ENCODE measurements around the gene PLPP6.

Gene PLPP6

DNA sequence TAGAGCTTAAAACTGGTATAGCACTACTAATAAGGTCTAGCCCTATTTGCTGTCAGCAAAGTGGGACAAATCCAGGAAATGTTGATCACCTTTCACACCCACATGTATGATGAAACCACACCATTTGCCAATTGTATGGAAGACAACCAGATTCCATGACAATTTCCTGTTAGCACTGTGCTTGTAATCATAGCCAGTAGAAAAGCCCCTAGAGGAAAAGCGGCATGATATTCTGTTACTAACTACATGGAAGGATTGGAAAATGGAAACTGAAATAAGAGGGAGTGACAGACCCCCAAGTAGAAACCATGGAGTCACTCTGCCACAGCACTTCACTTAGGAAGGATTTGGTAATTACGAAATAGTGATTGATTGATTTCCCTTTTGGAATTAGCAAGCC, 3.3 kb downstream of the PLPP6 start:
- Histone ChIP-seq H3K4me3 (ENCODE audit: low read length) (peak overlapping the region; percentile 42), H3K27me3 (ENCODE audit: control insufficient read depth, insufficient read depth, low read length) (no peaks in the 10 kb centered on the region), H3K9me3 (ENCODE audit: control insufficient read depth, low read length) (no peaks in the 10 kb centered on the region), H3K9ac (ENCODE audit: low read length) (peak overlapping the region; percentile 58), H3K36me3 (ENCODE audit: control insufficient read depth, insufficient read depth, low read length) (no peaks in the 10 kb centered on the region), H3K4me1 (ENCODE audit: control insufficient read depth, insufficient read depth, low read length) (peaks cover 23% of the 10 kb centered on the region)

DNA sequence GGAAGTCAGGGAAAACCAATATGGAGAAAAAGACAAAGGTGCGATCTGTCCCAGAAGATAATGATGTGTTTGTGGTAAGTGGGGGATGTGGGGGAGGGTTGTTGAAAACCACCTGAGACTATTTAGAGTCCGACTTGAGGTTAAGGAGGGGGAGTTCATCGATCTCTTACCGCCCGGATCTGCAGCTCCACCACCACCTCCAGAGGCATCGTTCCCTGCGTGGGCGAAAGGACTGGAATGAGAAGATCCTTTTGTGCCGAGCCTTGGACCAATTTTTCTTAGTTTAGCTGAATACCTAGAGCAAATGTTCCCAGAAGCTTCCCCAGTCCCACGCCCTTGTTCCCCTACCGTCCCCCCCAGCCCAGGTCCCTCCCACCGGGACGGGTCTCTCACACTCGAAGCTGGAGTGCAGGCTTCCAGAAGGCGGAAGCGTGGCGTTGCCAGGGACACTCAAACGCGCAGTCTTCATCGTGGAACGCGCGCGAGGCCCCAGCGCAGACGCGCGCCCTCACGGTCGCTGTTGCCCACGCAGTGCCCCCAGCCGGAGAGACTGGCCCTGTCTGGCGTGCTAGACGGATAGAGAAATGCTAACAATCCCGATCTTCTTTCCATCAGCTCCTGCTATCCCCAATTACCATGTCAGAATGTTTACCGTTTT, 4.1 kb downstream of the PLPP6 start, which contains the start of gene SPATA6L:
Gene SPATA6L (minus strand): TSS at position 439 of the 658 bp plus-strand sequence. CDS start 230 bp downstream, at position 209.
- H3K4me3 ChIP-seq (ENCODE audit: low read length) = peak within 1 kb of the TSS; percentile 42
- no peaks in the 10 kb centered on the region for H3K36me3 ChIP-seq (ENCODE audit: control insufficient read depth, insufficient read depth, low read length)
- no peaks in the 10 kb centered on the region for H3K27me3 ChIP-seq (ENCODE audit: control insufficient read depth, insufficient read depth, low read length)
- peaks cover 23% of the 10 kb centered on the region for H3K4me1 ChIP-seq (ENCODE audit: control insufficient read depth, insufficient read depth, low read length)
- peak within 1 kb of the TSS; percentile 58 for H3K9ac ChIP-seq (ENCODE audit: low read length)
- H3K9me3 ChIP-seq (ENCODE audit: control insufficient read depth, low read length) = no peaks in the 10 kb centered on the region

DNA sequence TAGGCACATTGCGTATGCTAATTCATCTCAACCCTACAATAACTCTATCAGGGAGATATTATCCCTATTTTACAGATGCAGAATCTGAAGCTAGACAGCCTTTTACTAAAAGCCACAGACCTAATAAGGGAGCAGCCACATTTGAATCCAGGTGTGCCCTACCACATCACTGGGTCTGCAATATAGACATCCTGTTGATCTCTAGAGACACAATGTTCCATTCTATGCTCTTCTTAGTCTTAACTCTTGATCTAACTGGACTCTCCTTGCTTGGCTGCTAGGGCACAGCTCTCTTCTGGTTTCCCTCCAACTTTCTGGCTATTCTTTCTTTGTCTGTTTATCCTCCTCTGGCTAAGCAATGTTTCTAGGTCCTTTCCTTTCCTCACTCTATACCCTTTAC, 5.6 kb downstream of the PLPP6 start:
- Histone ChIP-seq H3K27me3 (ENCODE audit: control insufficient read depth, insufficient read depth, low read length) (no peaks in the 10 kb centered on the region), H3K9ac (ENCODE audit: low read length) (no peak overlapping the region), H3K9me3 (ENCODE audit: control insufficient read depth, low read length) (no peaks in the 10 kb centered on the region), H3K36me3 (ENCODE audit: control insufficient read depth, insufficient read depth, low read length) (no peaks in the 10 kb centered on the region), H3K4me3 (ENCODE audit: low read length) (no peak overlapping the region), H3K4me1 (ENCODE audit: control insufficient read depth, insufficient read depth, low read length) (peaks cover 23% of the 10 kb centered on the region)

DNA sequence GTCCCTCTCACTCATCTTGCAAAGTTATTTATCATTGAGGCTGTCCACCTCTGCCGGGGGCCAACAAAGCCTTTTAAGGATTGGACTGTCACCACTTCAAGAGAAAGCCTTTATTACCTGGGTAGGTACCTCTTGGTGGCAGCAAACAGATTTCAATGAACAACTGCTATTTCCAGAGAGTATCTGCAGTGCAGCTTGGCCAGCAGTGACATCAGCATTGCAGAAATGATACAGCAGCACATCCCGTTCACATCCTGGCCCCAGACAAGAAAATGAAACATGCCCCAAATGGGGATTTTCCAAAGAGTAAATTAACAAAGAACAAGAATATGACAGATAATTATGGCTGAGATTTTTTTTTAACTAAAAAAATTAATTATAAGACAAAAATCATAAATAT, 6.5 kb downstream of the PLPP6 start:
- H3K9ac ChIP-seq (ENCODE audit: low read length) = no peak overlapping the region
- peaks cover 16% of the 10 kb centered on the region for H3K4me1 ChIP-seq (ENCODE audit: control insufficient read depth, insufficient read depth, low read length)
- no peaks in the 10 kb centered on the region for H3K36me3 ChIP-seq (ENCODE audit: control insufficient read depth, insufficient read depth, low read length)
- H3K9me3 ChIP-seq (ENCODE audit: control insufficient read depth, low read length) = no peaks in the 10 kb centered on the region
- no peak overlapping the region for H3K4me3 ChIP-seq (ENCODE audit: low read length)
- H3K27me3 ChIP-seq (ENCODE audit: control insufficient read depth, insufficient read depth, low read length) = no peaks in the 10 kb centered on the region

DNA sequence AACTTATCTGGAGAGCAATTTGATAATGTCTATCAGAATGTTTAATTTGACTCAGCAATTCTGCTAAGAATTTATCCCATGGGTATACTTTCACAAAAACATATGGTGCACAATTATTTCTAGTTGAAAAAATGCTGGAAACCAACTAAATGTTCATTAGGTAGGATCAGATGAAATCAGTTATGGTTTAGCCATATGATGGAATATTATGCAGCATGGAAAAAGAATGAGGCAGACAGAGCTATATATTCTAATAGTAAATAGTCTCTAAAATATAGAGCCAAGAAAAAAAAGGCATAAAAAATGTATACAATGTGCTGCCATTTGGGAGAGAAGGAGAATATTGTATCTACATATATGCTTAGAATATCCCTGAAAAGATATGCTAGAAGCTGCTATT, 7.8 kb downstream of the PLPP6 start:
- H3K9me3 ChIP-seq (ENCODE audit: control insufficient read depth, low read length) = no peaks in the 10 kb centered on the region
- H3K9ac ChIP-seq (ENCODE audit: low read length) = no peak overlapping the region
- H3K4me1 ChIP-seq (ENCODE audit: control insufficient read depth, insufficient read depth, low read length) = peaks cover 5% of the 10 kb centered on the region
- H3K4me3 ChIP-seq (ENCODE audit: low read length) = no peak overlapping the region
- H3K27me3 ChIP-seq (ENCODE audit: control insufficient read depth, insufficient read depth, low read length) = no peaks in the 10 kb centered on the region
- no peaks in the 10 kb centered on the region for H3K36me3 ChIP-seq (ENCODE audit: control insufficient read depth, insufficient read depth, low read length)

GRCh38 chr9:4670591-4670990, 8.5 kb downstream of the PLPP6 start:
- no peak overlapping the region for H3K9ac ChIP-seq (ENCODE audit: low read length)
- H3K4me3 ChIP-seq (ENCODE audit: low read length) = no peak overlapping the region
- no peaks in the 10 kb centered on the region for H3K27me3 ChIP-seq (ENCODE audit: control insufficient read depth, insufficient read depth, low read length)
- no peaks in the 10 kb centered on the region for H3K9me3 ChIP-seq (ENCODE audit: control insufficient read depth, low read length)
- H3K4me1 ChIP-seq (ENCODE audit: control insufficient read depth, insufficient read depth, low read length) = no peaks in the 10 kb centered on the region
- no peaks in the 10 kb centered on the region for H3K36me3 ChIP-seq (ENCODE audit: control insufficient read depth, insufficient read depth, low read length)

DNA sequence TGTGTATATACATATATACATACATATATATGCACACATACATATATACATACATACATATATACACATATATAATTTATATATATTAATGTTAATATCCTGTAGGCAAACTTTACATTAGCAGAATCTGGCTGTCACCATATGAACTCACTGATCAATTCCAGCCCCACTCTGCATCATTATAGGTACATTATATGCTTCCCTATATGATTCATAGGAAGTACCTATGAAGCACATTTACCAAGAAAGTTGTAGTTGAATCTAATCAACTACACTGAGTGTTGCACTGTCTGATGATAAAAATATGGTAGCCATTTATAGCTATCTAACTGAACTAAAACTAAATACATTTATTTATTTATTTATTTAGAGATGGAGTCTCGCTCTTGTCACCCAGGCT, 9.6 kb downstream of the PLPP6 start:
- Histone ChIP-seq H3K4me3 (ENCODE audit: low read length) (no peak overlapping the region), H3K9me3 (ENCODE audit: control insufficient read depth, low read length) (no peaks in the 10 kb centered on the region), H3K9ac (ENCODE audit: low read length) (no peak overlapping the region), H3K36me3 (ENCODE audit: control insufficient read depth, insufficient read depth, low read length) (no peaks in the 10 kb centered on the region), H3K4me1 (ENCODE audit: control insufficient read depth, insufficient read depth, low read length) (no peaks in the 10 kb centered on the region), H3K27me3 (ENCODE audit: control insufficient read depth, insufficient read depth, low read length) (no peaks in the 10 kb centered on the region)

GRCh38 chr9:4674783-4675182, 12.7 kb downstream of the PLPP6 start:
- H3K9me3 ChIP-seq (ENCODE audit: control insufficient read depth, low read length) = no peaks in the 10 kb centered on the region
- no peak overlapping the region for H3K4me3 ChIP-seq (ENCODE audit: low read length)
- no peaks in the 10 kb centered on the region for H3K27me3 ChIP-seq (ENCODE audit: control insufficient read depth, insufficient read depth, low read length)
- no peak overlapping the region for H3K9ac ChIP-seq (ENCODE audit: low read length)
- H3K4me1 ChIP-seq (ENCODE audit: control insufficient read depth, insufficient read depth, low read length) = peaks cover 6% of the 10 kb centered on the region
- H3K36me3 ChIP-seq (ENCODE audit: control insufficient read depth, insufficient read depth, low read length) = no peaks in the 10 kb centered on the region

DNA sequence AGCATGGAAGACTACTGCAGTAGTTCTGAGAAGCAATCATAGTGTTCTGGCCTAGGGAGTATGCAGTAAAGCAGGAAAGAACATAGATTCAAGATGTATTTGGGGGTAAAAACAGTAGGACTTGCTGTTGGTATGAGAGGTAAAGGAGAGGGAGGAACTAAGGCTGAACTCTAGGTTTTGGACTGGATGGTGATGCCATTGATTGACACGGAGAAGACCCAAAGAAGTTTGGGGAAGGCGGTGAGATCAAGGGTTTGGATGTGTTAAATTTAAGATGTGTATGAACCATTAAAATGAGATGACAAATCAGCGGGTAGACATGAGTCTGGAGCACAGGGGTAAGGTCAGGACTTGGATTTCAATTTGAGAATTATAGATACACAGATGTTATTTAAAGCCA, 15.3 kb downstream of the PLPP6 start:
- no peaks in the 10 kb centered on the region for H3K36me3 ChIP-seq (ENCODE audit: control insufficient read depth, insufficient read depth, low read length)
- peaks cover 14% of the 10 kb centered on the region for H3K4me1 ChIP-seq (ENCODE audit: control insufficient read depth, insufficient read depth, low read length)
- no peaks in the 10 kb centered on the region for H3K9me3 ChIP-seq (ENCODE audit: control insufficient read depth, low read length)
- H3K9ac ChIP-seq (ENCODE audit: low read length) = no peak overlapping the region
- no peaks in the 10 kb centered on the region for H3K27me3 ChIP-seq (ENCODE audit: control insufficient read depth, insufficient read depth, low read length)
- no peak overlapping the region for H3K4me3 ChIP-seq (ENCODE audit: low read length)

GRCh38 chr9:4678679-4679267, 16.7 kb downstream of the PLPP6 start:
- Histone ChIP-seq H3K4me1 (ENCODE audit: control insufficient read depth, insufficient read depth, low read length) (peaks cover 14% of the 10 kb centered on the region), H3K9ac (ENCODE audit: low read length) (peak overlapping the region; percentile 80), H3K27me3 (ENCODE audit: control insufficient read depth, insufficient read depth, low read length) (no peaks in the 10 kb centered on the region), H3K9me3 (ENCODE audit: control insufficient read depth, low read length) (no peaks in the 10 kb centered on the region), H3K36me3 (ENCODE audit: control insufficient read depth, insufficient read depth, low read length) (no peaks in the 10 kb centered on the region), H3K4me3 (ENCODE audit: low read length) (peak overlapping the region; percentile 59)

- Histone ChIP-seq H3K4me1 (ENCODE audit: control insufficient read depth, insufficient read depth, low read length) (peaks cover 14% of the 10 kb centered on the region), H3K9ac (ENCODE audit: low read length) (peak within 1 kb of the TSS; percentile 80), H3K36me3 (ENCODE audit: control insufficient read depth, insufficient read depth, low read length) (no peaks in the 10 kb centered on the region), H3K4me3 (ENCODE audit: low read length) (peak within 1 kb of the TSS; percentile 59), H3K9me3 (ENCODE audit: control insufficient read depth, low read length) (no peaks in the 10 kb centered on the region), H3K27me3 (ENCODE audit: control insufficient read depth, insufficient read depth, low read length) (no peaks in the 10 kb centered on the region)
These were observed 17.4 kb downstream of the PLPP6 start, which contains the start of gene CDC37L1 for GRCh38 chr9:4679268-4680172. CDC37L1 (plus strand) TSS chr9:4679569; CDS start chr9:4679768, 199 bp downstream.

DNA sequence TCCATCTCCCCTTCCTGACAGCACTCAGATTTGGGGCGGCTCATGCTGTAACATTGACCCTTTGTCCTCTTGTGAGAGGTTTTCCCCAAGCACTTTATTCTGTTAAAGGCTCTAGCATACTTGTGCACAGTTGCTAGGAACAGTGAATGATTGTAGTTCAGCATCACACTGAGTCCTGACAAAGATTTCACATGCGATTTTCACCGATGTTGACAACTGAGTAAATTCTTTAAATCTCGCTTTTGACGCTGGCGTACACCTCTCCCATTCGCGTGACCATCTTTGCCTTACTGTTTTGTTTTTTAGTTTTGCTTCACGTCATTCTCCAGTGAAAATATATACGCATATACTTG, 18.1 kb downstream of the PLPP6 start:
- H3K36me3 ChIP-seq (ENCODE audit: control insufficient read depth, insufficient read depth, low read length) = no peaks in the 10 kb centered on the region
- H3K9me3 ChIP-seq (ENCODE audit: control insufficient read depth, low read length) = no peaks in the 10 kb centered on the region
- H3K4me3 ChIP-seq (ENCODE audit: low read length) = peak overlapping the region; percentile 59
- H3K4me1 ChIP-seq (ENCODE audit: control insufficient read depth, insufficient read depth, low read length) = peaks cover 14% of the 10 kb centered on the region
- H3K9ac ChIP-seq (ENCODE audit: low read length) = peak overlapping the region; percentile 80
- no peaks in the 10 kb centered on the region for H3K27me3 ChIP-seq (ENCODE audit: control insufficient read depth, insufficient read depth, low read length)
